Stomach (tissue), 9 donors: Measurements from ENCODE around the gene UQCRC1. TPM values are rescaled to one million over a fixed set of nuclear protein-coding genes. Genes with fewer than 3 reads are reported as not detected.

Experiments
- DNase-seq, 2 donors: peaks; one replicate each; pipeline versions ENCODE4 v3.0.0 to v3.0.0-alpha.2; 2013 to 2019
- H3K27ac ChIP-seq, 5 donors: fragments of 200-600 bp in 4 of 5; sonication (generic) in 4 of 5; one replicate each; pipeline ENCODE4 v1.5.1; 2013 to 2019; ENCODE audit warnings: mild to moderate bottlenecking in 1 of 5, moderate library complexity in 1 of 5
- H3K27me3 ChIP-seq, 3 donors: fragments of 200-600 bp; sonication (generic); one replicate each; pipeline ENCODE4 v1.5.1; 2017 to 2019; ENCODE audit warnings: mixed run types in 1 of 3
- H3K36me3 ChIP-seq, 4 donors: fragments of 200-600 bp; sonication (generic); 1 replicate in 3 of 4; 2 replicates in 1 of 4; pipeline ENCODE4 v1.5.1; 2016 to 2019
- H3K4me1 ChIP-seq, 4 donors: fragments of 200-600 bp; sonication (generic); one replicate each; pipeline ENCODE4 v1.5.1; 2016 to 2019
- H3K4me3 ChIP-seq, 4 donors: fragments of 200-600 bp; sonication (generic) in 3 of 4; one replicate each; pipeline ENCODE4 v1.5.1; 2016 to 2019; ENCODE audit warnings: mild to moderate bottlenecking in 1 of 4
- H3K9me3 ChIP-seq, 4 donors: fragments of 200-600 bp; sonication (generic); one replicate each; pipeline ENCODE4 v1.5.1; 2016 to 2019
- EP300 ChIP-seq: sonication (generic); formaldehyde crosslinking; IDR thresholded peaks from one replicate; pipeline ENCODE4 v1.6.1; 2017; ENCODE audit warnings: antibody characterized with exemption
- POLR2A ChIP-seq, 4 donors: fragments of 450-650 bp; IDR thresholded peaks; one replicate each; pipeline ENCODE4 v1.6.1; 2016; ENCODE audit warnings: antibody characterized with exemption in 4 of 4, control low read depth in 2 of 4, mild to moderate bottlenecking in 1 of 4, moderate library complexity in 1 of 4
- POLR2AphosphoS5 ChIP-seq, 3 donors: sonication (generic); formaldehyde crosslinking; IDR thresholded peaks; one replicate each; pipeline ENCODE4 v1.6.1; 2016; ENCODE audit warnings: antibody characterized with exemption in 3 of 3
- whole genome bisulfite sequencing, 5 donors: extraction: QIAGEN DNeasy Blood & Tissue Kit in 3 of 5; methylation state at CpG; one replicate each; pipeline versions ENCODE4 v1.1.5 to v1.1.7; 2013 to 2018; 5-methylcytosine and 5-hydroxymethylcytosine counted together
- intact Hi-C: fragments of 100-400 bp; cut with DNase I; formaldehyde crosslinking; loops from one replicate; pipeline ENCODE4 v1.15.1; 2023; ENCODE audit warnings: low total_unique reads
- polyA plus RNA-seq, 3 donors: library from polyadenylated mRNA; stranded (reverse); fragments of 200-250 nt; gene quantifications; one replicate each; pipeline ENCODE4 v1.2.3, GENCODE V29; 2013
- total RNA-seq, 5 donors: library from RNA; depleted of rRNA; stranded (reverse); fragments of >200 nt; gene quantifications; one replicate each; pipeline versions ENCODE4 v1.1.0 to v1.2.3, GENCODE V29; 2014 to 2016
- TF ChIP-seq, protein P1 (sequence below), 7 experiments: fragments of 450-650 bp in 4 of 7; fragments of 200-600 bp in 3 of 7; sonication (generic) in 3 of 7; IDR thresholded peaks; one replicate each; pipeline ENCODE4 v1.5.1; 2016 to 2019; ENCODE audit warnings: antibody characterized with exemption in 7 of 7, control low read depth in 2 of 7, mild to moderate bottlenecking in 1 of 7
- donor health status: healthy with polysubstance abuse.
- donor health status: Bipolar disorder and iron deficiency.
- donor health status: healthy.

Gene UQCRC1
- total and polyA plus RNA-seq, 8 donors: 178 to 568 (median 277) TPM

DNA sequence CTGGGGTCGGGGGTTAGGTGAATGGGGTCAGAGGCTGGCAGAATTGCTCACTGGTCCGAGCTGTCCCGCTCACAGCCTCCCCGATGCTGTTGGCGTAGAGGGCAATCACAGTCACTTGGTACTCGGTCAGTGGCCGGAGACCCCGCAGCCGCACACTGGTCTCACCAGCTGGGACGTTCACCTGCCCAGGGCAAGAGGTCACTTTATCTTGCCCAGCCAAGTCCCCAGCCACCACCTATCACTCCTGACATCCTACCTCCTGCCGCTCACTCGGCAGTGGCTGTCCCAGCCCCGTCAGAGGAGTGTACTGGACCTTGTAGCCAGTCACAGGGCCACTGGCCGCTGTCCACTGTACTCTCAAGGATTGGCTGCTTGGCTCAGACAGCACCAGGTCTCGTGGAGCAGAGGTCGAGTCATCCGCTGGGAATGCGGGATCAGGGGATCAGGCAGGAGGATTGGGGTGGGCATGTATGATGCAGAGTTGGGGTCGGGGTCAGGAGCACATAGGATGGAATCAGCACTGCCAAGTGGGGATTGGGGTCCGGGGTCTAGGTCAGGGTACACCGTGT lies 16.8 kb downstream of the UQCRC1 start:
- Histone ChIP-seq H3K27ac (no peak overlapping the region), H3K36me3 (peaks cover 0 to 14% (median 5%) of the 10 kb centered on the region in 4 donors), H3K4me1 (peaks cover 13 to 24% (median 19%) of the 10 kb centered on the region in 4 donors), H3K27me3 (peaks cover 0 to 52% (median 4%) of the 10 kb centered on the region in 3 donors), H3K4me3 (no peak overlapping the region), H3K9me3 (no peaks in the 10 kb centered on the region)
- intact Hi-C loops: no loop called here
- no peak for DNase-seq
- 83 to 91% (median 87%) methylated on average over 21 of the region's 21 CpGs for WGBS, 5 donors
- TF ChIP-seq, protein P1, sequence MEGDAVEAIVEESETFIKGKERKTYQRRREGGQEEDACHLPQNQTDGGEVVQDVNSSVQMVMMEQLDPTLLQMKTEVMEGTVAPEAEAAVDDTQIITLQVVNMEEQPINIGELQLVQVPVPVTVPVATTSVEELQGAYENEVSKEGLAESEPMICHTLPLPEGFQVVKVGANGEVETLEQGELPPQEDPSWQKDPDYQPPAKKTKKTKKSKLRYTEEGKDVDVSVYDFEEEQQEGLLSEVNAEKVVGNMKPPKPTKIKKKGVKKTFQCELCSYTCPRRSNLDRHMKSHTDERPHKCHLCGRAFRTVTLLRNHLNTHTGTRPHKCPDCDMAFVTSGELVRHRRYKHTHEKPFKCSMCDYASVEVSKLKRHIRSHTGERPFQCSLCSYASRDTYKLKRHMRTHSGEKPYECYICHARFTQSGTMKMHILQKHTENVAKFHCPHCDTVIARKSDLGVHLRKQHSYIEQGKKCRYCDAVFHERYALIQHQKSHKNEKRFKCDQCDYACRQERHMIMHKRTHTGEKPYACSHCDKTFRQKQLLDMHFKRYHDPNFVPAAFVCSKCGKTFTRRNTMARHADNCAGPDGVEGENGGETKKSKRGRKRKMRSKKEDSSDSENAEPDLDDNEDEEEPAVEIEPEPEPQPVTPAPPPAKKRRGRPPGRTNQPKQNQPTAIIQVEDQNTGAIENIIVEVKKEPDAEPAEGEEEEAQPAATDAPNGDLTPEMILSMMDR (IDR thresholded peaks at IDR 0.05): no peak
- no peak for TF ChIP-seq POLR2A (IDR thresholded peaks at IDR 0.05)
- no peak for TF ChIP-seq EP300
- TF ChIP-seq POLR2AphosphoS5 (IDR thresholded peaks at IDR 0.05): no peak

DNA sequence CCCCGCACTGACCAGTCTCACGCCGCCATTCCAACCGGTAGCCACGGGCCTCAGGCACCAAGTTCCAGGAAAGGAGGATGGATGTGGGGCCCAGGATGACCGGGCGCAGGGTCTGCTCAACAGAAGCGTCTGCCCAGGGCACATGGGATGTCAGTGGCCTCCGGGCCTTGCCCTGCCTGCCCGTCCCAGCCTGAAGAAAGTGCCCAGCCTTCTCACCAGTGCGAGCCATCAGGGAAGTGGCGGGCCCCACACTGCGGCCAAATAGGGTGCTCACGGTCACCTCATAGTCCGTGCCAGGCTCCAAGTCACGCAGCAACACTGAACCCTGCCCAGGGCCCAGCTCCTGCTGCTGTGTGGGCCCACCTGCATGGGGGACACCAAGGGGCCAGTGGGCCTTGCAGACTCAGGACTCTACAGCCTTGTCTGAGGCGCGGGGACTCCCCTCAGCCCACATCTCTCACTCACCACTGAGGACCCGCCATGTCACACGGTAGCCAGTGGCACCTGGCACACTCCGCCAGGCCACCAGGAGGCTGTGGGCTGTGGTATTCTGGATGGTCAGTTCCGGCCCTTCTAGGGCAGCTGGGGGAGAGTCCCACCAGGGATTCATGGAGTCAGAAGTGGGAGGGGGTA lies 17.4 kb downstream of the UQCRC1 start:
- peaks cover 0 to 8% (median 0%) of the 10 kb centered on the region in 4 donors for H3K36me3 ChIP-seq
- peaks cover 0 to 52% (median 4%) of the 10 kb centered on the region in 3 donors for H3K27me3 ChIP-seq
- H3K4me1 ChIP-seq: peaks cover 13 to 22% (median 18%) of the 10 kb centered on the region in 4 donors
- intact Hi-C loops: no loop called here
- no peak overlapping the region for H3K4me3 ChIP-seq
- WGBS, 5 donors: 85 to 93% (median 89%) methylated on average over 11 to 22 of the region's 22 CpGs
- no peak for DNase-seq
- TF ChIP-seq POLR2AphosphoS5 (IDR thresholded peaks at IDR 0.05): no peak
- no peak for TF ChIP-seq POLR2A (IDR thresholded peaks at IDR 0.05)
- no peak overlapping the region for H3K27ac ChIP-seq
- H3K9me3 ChIP-seq: no peaks in the 10 kb centered on the region

DNA sequence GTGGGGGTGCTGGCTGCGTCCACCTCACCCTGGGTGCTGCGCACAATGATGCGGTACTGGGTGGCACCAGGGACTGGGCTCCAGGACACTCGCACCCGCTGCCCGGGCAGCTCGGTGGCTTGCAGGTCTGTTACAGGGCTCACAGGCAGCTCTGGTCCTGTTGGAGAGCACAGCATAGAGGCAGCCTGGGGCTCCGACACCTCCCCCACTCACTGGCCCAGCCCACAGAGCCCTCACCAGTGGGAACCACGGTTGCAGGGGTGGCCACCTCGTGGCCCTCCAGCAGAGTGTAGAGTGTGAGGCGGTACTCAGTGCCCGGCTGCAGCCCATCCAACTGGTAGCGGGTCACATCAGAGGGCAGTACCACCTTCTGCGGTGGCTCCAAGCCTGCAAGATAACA lies 18.0 kb downstream of the UQCRC1 start:
- TF ChIP-seq POLR2A (IDR thresholded peaks at IDR 0.05): no peak
- no peak for TF ChIP-seq POLR2AphosphoS5 (IDR thresholded peaks at IDR 0.05)
- TF ChIP-seq, protein P1 (IDR thresholded peaks at IDR 0.05): no peak
- no peak for TF ChIP-seq EP300
- no peak overlapping the region for H3K4me3 ChIP-seq

DNA sequence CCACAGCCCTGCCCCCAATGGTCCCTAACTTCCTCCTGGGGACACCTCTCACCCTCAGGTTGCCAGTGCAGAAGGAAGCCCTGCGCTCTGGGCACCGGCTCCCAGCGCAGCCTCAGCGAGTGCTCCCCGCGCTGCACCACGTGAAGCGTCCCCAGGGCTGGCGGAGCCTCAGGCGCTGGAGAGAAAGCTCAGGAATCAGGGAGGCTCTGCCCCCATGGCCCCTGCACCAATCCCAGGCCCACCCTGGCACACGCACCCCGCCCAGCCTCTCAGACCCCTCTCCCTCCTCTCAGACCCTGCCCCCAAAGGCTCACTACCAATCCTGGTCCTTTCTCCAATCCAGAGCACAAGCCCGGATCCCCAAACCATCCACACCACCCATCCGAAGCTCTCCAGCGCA lies 21.2 kb downstream of the UQCRC1 start:
- no peak overlapping the region for H3K27ac ChIP-seq
- no peak for DNase-seq
- no peaks in the 10 kb centered on the region for H3K4me1 ChIP-seq
- 50 to 69% (median 57%) methylated on average over 6 to 15 of the region's 15 CpGs for WGBS, 5 donors
- TF ChIP-seq, protein P1 (IDR thresholded peaks at IDR 0.05): no peak
- TF ChIP-seq POLR2A (IDR thresholded peaks at IDR 0.05) (no peak), EP300 (no peak), POLR2AphosphoS5 (IDR thresholded peaks at IDR 0.05) (no peak)
- peaks cover 0 to 11% (median 6%) of the 10 kb centered on the region in 4 donors for H3K36me3 ChIP-seq
- no peak overlapping the region for H3K4me3 ChIP-seq
- no peaks in the 10 kb centered on the region for H3K9me3 ChIP-seq
- intact Hi-C loops: no loop called here
- H3K27me3 ChIP-seq: peaks cover 0 to 29% (median 0%) of the 10 kb centered on the region in 3 donors

More for the DNA sequence above, 18.0 kb downstream of the UQCRC1 start:
- Histone ChIP-seq H3K27me3 (peaks cover 0 to 52% (median 4%) of the 10 kb centered on the region in 3 donors), H3K27ac (no peak overlapping the region), H3K4me1 (peaks cover 13 to 22% (median 18%) of the 10 kb centered on the region in 4 donors), H3K9me3 (no peaks in the 10 kb centered on the region), H3K36me3 (peaks cover 0 to 4% (median 1%) of the 10 kb centered on the region in 4 donors)
- DNase-seq: no peak
- WGBS, 5 donors: 72 to 90% (median 87%) methylated on average over 4 to 14 of the region's 14 CpGs
- intact Hi-C loops: no loop called here
